Loucy (cell line): ENCODE data around the gene RAD50.

Experiments
- H2AFZ ChIP-seq: fragments of 200-600 bp; sonication (generic); 2 replicates; pipeline ENCODE4 v1.6.0; 2016; ENCODE audit warnings: antibody characterized with exemption, mild to moderate bottlenecking, low read length, moderate library complexity
- H3F3A ChIP-seq: fragments of 200-600 bp; 2 replicates; pipeline ENCODE4 v1.6.0; 2016; ENCODE audit warnings: antibody characterized with exemption, low read depth, mild to moderate bottlenecking
- H3K27me3 ChIP-seq: fragments of 200-600 bp; sonication (generic); 2 replicates; pipeline ENCODE4 v1.6.1; 2014; ENCODE audit warnings: low read length, mild to moderate bottlenecking; ENCODE audit not compliant: insufficient read depth, poor library complexity, severe bottlenecking
- H3K36me3 ChIP-seq: fragments of 200-600 bp; sonication (generic); 2 replicates; pipeline ENCODE4 v1.6.1; 2016; ENCODE audit warnings: low read length; ENCODE audit not compliant: insufficient read depth
- H3K4me1 ChIP-seq: fragments of 200-600 bp; sonication (generic); 2 replicates; pipeline ENCODE4 v1.5.1; 2014; ENCODE audit warnings: low read length, mild to moderate bottlenecking; ENCODE audit not compliant: insufficient read depth, poor library complexity, severe bottlenecking
- H3K4me2 ChIP-seq: fragments of 200-600 bp; sonication (generic); 2 replicates; pipeline ENCODE4 v1.6.0; 2014; ENCODE audit warnings: antibody characterized with exemption, low read length, low read depth, mild to moderate bottlenecking; ENCODE audit not compliant: poor library complexity, severe bottlenecking
- H3K4me3 ChIP-seq: fragments of 200-600 bp; sonication (generic); 2 replicates; pipeline ENCODE4 v1.5.1; 2014; ENCODE audit warnings: low read length, mild to moderate bottlenecking, mixed read lengths; ENCODE audit not compliant: poor library complexity, severe bottlenecking
- H3K79me2 ChIP-seq: fragments of 200-600 bp; sonication (generic); 2 replicates; pipeline ENCODE4 v1.6.1; 2014; ENCODE audit warnings: low read length; ENCODE audit not compliant: insufficient read depth
- H3K9ac ChIP-seq: fragments of 200-600 bp; sonication (generic); 2 replicates; pipeline ENCODE4 v1.6.0; 2014; ENCODE audit warnings: mild to moderate bottlenecking, low read depth, low read length, moderate library complexity; ENCODE audit not compliant: poor library complexity, severe bottlenecking
- H3K9me2 ChIP-seq: fragments of 200-600 bp; sonication (generic); replicated peaks from 2 replicates; pipeline ENCODE4 v1.6.1; 2016; ENCODE audit warnings: low read depth, low read length, mixed read lengths
- H3K9me3 ChIP-seq: fragments of 200-600 bp; sonication (generic); 2 replicates; pipeline ENCODE4 v1.6.1; 2014; ENCODE audit warnings: mild to moderate bottlenecking, antibody characterized with exemption, low read length, low read depth; ENCODE audit not compliant: insufficient read depth
- H4K20me1 ChIP-seq: fragments of 200-600 bp; sonication (generic); 2 replicates; pipeline ENCODE4 v1.6.0; 2014; ENCODE audit warnings: antibody characterized with exemption, low read length, mild to moderate bottlenecking; ENCODE audit not compliant: insufficient read depth, poor library complexity, severe bottlenecking
- CTCF ChIP-seq: fragments of 200-600 bp; sonication (generic); conservative IDR thresholded peaks from 2 replicates; pipeline ENCODE4 v1.5.1; 2014; ENCODE audit warnings: mild to moderate bottlenecking, antibody characterized with exemption, low read length
- EZH2phosphoT487 ChIP-seq: fragments of 200-600 bp; IDR thresholded peaks from 2 replicates; pipeline ENCODE4 v1.6.1; 2018; ENCODE audit warnings: antibody characterized with exemption, mild to moderate bottlenecking, moderate library complexity, borderline replicate concordance

The RAD50 gene

GRCh38 chr5:132539716-132540115, 17.1 kb upstream of the RAD50 start:
- no peaks in the 10 kb centered on the region for H3K9me3 ChIP-seq
- H3K4me3 ChIP-seq: no peak overlapping the region
- H3F3A ChIP-seq: no peaks in the 10 kb centered on the region
- no peak overlapping the region for H3K4me2 ChIP-seq
- TF ChIP-seq EZH2phosphoT487 (no peak), CTCF (no peak)
- H2AFZ ChIP-seq: no peak overlapping the region
- H3K9ac ChIP-seq: no peak overlapping the region
- H4K20me1 ChIP-seq: no peaks in the 10 kb centered on the region
- H3K9me2 ChIP-seq: no peaks in the 10 kb centered on the region
- H3K27me3 ChIP-seq: no peaks in the 10 kb centered on the region
- no peaks in the 10 kb centered on the region for H3K79me2 ChIP-seq
- H3K36me3 ChIP-seq: no peaks in the 10 kb centered on the region
- no peaks in the 10 kb centered on the region for H3K4me1 ChIP-seq

GRCh38 chr5:132540149-132540548, 16.6 kb upstream of the RAD50 start:
- TF ChIP-seq EZH2phosphoT487 (no peak), CTCF (no peak)
- Histone ChIP-seq H3K4me1 (no peaks in the 10 kb centered on the region), H3K27me3 (no peaks in the 10 kb centered on the region), H3K9me2 (no peaks in the 10 kb centered on the region), H3K9me3 (no peaks in the 10 kb centered on the region), H3K36me3 (no peaks in the 10 kb centered on the region), H3K9ac (no peak overlapping the region), H2AFZ (no peak overlapping the region), H3K79me2 (no peaks in the 10 kb centered on the region), H4K20me1 (no peaks in the 10 kb centered on the region), H3K4me3 (no peak overlapping the region), H3F3A (no peaks in the 10 kb centered on the region), H3K4me2 (no peak overlapping the region)

GRCh38 chr5:132540764-132541163, 16.0 kb upstream of the RAD50 start:
- no peak overlapping the region for H2AFZ ChIP-seq
- H3K4me1 ChIP-seq: no peaks in the 10 kb centered on the region
- H3K9me3 ChIP-seq: no peaks in the 10 kb centered on the region
- no peak overlapping the region for H3K4me2 ChIP-seq
- H4K20me1 ChIP-seq: no peaks in the 10 kb centered on the region
- H3K4me3 ChIP-seq: no peak overlapping the region
- no peak for TF ChIP-seq CTCF
- H3K9me2 ChIP-seq: no peaks in the 10 kb centered on the region
- H3K27me3 ChIP-seq: no peaks in the 10 kb centered on the region
- H3K36me3 ChIP-seq: no peaks in the 10 kb centered on the region
- no peaks in the 10 kb centered on the region for H3K79me2 ChIP-seq
- no peak overlapping the region for H3K9ac ChIP-seq
- no peaks in the 10 kb centered on the region for H3F3A ChIP-seq
